NCI-H1048 (cell line): ENCODE results near the gene EZR.

Experiments used
- DNase-seq: peaks from one replicate; lab custom pipeline; 2025; lab: John Stamatoyannopoulos, UW

Gene EZR

GRCh38 chr6:158819213-158819976 lies at the start of gene EZR:
Gene EZR (minus strand): TSS chr6:158819368. CDS start chr6:158818093, 1,275 bp downstream.
- DNase-seq = peak; percentile 64

- DNase-seq = no peak
Measured at GRCh38 chr6:158868122-158868480, 48.9 kb upstream of the EZR start.

GRCh38 chr6:158867381-158868121 lies 48.4 kb upstream of the EZR start:
- no peak for DNase-seq

- DNase-seq = no peak
Measured at GRCh38 chr6:158865769-158866168, 46.6 kb upstream of the EZR start.

- DNase-seq = no peak
Measured at GRCh38 chr6:158863646-158864045, 44.5 kb upstream of the EZR start.

GRCh38 chr6:158861686-158862381 lies 42.7 kb upstream of the EZR start:
- no peak for DNase-seq

DNA sequence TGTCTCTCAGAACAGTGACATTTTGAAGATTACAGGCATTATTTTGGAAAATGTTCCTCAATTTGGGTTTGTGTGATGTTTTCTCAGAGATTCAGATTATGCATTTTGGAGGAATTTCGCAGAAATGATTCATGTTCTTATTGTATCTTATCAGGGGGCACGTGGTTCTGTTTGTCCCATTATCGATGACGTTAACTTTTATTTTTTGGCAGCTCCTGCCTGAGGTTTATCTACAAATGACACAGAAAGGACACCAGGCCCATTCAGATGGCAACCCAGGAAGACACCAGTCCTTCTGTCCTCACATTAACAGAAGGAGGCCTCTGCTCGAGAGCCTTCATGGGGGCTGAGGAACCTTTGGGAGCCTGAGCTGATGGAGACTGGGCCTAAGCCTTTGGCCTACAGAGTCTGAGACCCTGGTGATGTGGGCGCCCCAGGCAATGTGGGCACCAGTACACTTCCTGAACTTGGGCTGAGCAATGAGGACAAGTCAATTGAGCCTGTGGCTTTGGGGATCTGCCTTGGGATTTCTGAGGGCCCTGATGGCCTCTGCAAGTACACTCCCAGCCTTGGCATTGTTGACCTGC lies 41.2 kb upstream of the EZR start:
- DNase-seq = no peak

DNA sequence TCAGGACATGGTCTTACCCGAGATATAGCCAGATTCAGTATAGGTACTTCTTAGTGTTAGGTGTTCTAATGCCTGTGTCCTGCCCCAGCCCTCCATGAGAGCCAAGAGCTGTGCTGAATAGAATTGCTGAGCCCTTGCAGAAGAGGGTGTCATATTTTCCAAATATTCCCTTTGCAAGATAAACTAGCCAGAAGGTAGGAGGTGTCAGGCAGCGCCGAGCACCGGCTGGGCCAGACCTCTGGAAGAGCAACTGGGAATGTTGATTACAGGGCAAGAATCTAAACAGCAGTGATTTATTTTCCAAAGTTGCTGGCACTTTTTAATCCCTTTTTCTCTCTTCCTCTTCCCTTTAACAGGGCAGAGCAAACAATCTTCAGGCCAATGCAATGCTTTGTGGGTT lies 37.1 kb upstream of the EZR start:
- no peak for DNase-seq

DNA sequence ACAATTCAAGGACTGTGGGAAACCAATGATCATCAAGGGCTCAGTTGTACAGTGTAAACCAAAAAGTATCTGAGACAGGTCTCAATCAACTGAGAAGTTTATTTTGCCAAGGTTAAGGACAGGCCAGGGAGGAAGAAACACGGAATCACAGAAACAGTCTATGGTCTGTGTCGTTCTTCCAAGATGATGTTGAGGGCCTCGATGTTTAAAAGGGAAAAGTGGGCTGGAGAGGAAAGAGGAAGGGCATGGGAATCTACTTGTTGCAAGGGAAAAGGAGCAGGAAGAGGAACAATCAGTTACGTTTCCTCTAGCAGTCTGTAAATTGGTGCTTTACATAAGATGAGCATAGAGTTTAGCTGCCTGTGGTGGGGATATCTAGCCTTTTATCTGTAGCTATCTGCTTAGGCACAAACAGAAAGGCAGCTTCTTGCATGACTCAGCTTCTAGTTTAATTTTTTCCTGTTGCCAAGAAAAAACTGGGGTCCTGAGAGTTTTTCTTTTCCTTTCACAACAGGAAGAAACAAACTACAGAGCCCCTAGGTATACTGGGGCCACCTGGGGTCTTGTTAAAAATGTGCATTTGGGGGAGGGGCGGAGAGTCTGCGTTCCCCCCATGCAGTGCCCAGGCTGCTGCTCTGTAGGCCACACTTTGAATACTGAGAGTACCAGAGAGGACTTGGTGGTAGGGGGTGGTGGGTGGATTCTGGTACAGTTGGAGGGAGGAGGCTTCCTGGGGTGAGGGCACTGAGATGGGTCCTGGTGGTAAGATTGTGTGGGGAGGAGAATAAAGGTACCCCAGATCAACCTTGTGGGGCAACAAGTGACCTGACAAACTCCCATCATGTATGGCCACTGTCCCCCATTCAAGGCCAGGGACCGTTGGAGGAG lies 35.3 kb upstream of the EZR start:
- no peak for DNase-seq

GRCh38 chr6:158853880-158854213 lies 34.7 kb upstream of the EZR start:
- no peak for DNase-seq

DNA sequence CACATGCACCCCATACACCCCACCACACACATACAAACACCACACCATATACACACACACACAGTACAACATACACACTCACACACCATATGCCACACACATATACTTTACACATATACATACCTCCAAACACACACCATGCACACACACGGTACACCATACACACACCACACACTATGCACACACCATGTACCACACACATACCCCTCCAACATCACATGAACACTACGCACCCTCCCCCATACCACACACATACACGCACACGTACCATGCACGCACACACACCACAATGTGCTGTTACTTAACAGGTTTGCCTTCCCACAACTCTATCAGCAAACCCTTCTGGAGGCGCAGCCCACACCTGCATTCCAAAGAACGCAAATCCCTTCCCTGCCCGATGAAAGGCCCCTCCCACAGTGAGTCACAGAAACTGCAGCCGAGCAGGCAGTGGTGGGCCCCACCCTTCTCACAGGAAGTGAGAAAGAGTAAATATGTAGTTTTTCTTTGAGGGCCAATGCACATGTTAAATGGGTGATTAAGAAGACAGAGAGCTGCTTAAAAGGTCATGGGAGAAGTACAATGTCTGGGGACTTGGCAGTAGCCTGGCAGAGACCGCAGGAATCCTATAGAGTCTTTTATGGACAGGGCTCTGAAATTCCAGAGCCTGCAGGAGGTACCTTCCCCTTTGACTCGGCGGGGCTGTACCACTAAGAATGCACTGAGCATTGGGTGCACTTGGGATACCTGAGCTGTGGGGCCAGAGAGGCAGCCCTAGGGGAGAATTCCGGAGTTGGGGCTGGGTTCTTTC lies 34.1 kb upstream of the EZR start:
- no peak for DNase-seq

- no peak for DNase-seq
Measured at GRCh38 chr6:158852312-158853071, 33.3 kb upstream of the EZR start.

DNA sequence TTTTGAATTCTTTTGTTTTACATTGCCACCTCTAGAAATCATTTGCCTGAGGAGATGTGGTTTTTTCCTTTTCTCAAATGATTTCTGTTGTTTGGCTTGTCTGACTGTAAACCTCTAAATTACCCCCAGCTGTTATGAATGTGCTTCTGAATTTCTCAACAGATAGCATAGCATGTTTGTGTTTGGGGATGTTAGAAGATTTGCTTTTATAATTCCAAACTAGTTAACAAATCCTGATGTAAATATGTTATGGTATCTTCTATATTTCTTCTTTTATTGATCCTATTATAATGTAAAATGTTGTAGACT lies 31.6 kb upstream of the EZR start:
- no peak for DNase-seq

DNA sequence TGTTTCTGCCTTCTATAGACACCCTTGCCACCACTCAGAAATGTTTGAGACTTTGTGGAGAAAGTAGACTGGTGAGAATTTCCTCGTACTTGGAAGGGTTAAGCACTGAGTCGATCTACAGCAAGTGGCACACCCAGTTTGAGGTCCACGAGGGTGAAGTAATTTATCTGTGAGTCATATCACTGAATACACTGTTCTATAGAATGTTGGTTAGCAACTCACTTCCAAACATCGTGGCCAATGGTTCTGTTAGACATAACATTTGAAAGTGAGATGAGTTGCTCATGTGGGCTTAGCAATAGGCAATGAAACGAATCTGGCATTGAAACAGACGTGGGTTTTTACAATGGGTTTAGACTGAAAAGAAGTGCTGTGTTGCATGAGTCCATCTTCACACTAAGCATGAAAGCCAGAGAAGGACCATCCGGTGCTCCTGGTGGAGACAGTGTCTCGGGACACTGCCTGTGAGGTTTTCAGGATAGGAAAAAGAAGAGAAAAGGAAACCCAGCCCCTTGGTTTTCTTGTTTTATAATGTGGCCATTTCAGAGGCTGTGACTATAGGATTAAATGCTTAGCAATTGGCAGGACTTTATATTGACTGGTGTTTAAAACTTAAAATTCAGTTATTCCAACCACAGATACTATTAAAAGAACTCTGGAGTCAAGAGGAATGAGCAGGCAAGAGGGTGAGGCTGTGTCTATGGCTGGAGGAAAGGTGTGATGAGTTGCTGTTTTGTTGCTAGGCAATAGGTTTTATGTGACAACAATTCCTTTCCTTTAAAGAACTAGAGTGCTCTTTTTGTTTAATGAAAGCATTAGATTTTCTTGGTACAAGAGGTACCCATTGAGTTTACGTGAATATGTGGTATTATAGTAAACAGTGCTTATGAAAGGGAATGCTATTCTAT lies 31.0 kb upstream of the EZR start:
- DNase-seq = no peak

DNA sequence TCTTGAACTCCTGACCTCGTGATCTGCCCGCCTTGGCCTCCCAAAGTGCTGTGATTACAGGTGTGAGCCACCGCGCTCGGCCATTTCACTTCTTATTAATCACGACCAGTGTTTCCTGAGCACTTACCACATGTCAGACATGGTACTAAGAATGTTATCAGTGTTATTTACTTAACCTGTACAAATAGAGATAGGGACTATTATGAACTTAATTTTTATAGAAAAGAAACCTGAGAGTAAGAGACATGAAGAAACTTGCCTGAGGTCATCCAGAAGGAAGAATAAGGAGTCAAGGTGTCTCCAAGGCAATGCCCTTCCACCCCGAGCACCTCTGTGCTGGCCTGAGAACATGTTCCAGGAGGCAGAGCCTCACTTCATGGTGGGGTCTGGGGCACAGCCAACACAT lies 29.3 kb upstream of the EZR start:
- DNase-seq = no peak

DNA sequence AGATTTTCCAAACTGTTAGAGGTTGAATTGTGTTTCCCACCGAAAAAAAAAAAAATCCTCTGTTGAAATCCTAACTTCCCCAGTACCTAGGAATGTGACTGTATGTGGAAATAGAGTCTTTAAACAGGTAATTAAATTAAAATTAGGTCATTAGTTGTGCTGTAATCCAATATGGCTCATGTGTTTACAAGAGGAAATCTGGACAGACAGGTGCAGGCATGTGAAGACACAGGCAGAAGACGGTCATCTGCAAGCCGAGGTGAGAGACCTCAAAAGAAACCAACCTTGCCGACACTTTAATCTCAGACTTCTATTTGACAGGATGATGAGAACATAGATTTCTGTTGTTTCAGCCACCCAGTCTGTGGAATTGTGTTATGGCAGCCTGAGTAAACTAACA lies 28.6 kb upstream of the EZR start:
- DNase-seq = no peak

DNA sequence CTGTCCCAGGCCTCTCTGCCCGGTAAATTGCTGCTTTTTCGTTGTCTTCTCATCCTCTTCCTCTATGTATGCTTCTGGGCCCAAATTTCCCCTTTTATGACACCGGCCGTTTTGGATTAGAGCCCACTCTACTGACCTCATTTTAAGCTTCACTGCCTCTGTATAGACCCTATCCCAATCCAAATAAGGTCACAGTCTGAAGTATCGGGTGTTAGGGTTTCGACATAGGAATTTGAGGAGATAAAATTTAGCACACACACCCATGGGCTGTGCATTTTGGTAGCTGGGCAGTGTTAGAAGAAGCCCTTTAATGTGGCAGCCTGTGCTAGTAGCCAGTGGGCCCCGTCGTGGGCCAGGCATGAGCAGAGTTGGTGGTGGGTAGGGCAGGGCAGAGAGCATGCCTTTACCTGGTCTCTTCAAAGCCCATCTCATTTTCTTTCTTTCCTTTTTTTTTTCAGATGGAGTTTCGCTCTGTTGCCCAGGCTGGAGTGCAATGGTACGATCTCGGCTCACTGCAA lies 27.9 kb upstream of the EZR start:
- no peak for DNase-seq

- DNase-seq = no peak
Measured at GRCh38 chr6:158843751-158844683, 24.8 kb upstream of the EZR start.
